Activated CD4-positive, alpha-beta T cell treated with anti-CD3 and anti-CD28 coated beads, Interleukin-2, amount 50 U/mL, for 4 hours (primary cell): ENCODE results near the gene IL17RC.

Experiments used
- DNase-seq, 2 experiments: peaks; one replicate each; pipeline ENCODE4 v3.0.0-alpha.2; 2020

The IL17RC gene

DNA sequence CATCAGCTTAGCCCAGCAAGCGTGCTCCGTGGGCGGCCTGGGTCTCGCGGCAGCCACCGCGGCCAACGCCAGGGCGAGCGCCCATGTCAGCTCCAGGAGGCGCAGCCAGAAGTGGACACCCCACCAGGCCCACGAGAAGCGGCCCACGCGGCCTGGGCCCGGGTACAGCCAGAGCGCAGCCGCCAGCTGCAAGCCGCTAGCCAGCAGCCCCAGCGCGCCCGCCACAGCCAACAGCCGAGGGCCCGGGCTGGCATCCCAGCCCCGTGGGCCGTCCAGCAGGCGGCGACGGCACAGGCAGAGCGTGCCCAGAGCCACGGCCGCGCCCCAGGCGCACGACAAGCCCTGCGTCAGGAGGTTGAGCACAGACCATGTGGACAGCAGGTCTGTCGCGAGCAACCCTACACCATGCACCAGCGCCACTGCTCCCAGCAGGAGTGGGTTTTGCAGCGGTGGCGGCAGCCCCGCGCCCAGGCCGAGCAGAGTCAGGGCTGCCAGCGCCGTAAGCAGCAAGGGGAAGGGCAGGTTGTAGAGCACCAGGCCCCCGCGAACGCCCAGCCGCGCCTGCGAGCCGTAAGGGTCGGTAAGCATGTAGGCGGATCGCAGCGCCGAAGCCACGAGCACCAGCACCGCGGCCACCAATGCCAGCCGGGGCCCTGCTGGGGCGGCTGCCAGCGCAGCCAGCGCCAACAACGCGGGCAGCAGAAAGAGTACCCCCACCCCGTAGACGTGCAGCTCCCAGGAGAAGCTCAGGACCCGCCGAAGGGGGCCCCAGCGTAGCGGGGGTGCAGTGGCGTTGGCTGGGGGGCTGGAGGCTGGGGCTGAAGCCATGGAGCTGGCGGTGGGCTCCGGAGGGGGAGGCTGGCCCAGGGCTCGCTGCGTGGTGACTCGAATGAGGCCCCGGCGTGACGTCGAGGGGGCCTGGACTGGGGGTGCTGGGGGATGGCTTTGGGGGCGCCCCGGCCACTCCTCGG, 30.4 kb downstream of the IL17RC start:
- DNase-seq, result no peak

DNA sequence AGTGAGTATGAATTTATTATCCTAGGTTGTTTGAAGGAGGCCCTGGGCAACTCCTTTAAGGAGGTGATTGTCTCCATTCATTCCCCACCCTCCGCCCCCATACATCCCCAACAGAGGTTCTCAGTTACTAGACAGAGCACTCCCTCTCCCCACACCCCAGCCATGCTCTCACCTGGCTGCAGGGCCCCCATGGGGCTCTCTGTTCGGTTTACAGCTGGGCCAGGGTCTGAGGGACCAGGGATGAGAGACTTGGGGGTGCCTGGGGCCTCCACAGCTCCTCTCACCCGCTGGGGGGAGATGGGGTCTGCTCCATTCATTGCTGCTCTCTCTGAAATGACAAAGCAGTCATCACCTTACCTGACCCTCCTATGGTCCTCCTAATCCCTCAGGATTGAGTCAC, 31.7 kb downstream of the IL17RC start:
- DNase-seq, result no peak

DNA sequence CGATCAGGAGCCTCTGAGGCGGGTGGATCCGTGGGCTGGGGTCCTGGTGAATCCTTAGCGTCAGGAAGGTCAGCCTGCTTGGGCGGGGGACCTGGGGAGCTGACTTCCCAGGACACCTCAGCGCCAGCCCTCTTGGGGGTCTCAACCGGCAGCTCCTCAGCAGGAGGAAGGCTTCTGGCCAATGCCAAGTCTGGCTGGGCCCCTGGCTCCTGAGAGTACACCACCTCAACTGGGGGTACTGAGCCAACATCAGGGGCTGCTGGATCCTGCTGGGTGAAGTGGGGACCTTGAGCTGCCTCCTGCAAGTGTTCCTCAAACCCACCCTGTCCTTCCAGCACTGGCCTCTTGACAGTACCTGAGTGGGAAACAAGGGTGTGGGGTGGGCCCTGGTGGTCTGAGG, 32.2 kb downstream of the IL17RC start:
- DNase-seq, result no peak

DNA sequence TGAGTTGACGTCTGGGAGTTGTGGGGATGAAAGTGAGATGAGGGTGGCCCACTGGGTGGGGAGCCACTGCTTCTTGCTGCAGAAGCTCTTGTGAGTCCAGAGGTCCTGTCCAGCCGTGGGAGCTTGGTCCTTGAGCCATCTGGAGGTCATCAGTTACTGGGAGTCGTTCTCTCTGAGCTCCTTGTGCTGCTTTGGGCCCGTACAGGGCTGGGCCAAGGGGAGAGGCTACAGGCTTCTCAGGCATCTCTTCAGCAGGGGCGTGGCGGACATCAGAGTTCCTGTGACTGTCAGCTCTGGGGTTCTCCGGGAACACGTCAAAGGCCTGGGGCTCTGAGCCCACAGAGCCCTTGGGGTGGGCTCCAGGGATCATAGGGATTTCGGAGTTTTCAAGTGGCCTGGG, 32.7 kb downstream of the IL17RC start:
- no peak for DNase-seq

DNA sequence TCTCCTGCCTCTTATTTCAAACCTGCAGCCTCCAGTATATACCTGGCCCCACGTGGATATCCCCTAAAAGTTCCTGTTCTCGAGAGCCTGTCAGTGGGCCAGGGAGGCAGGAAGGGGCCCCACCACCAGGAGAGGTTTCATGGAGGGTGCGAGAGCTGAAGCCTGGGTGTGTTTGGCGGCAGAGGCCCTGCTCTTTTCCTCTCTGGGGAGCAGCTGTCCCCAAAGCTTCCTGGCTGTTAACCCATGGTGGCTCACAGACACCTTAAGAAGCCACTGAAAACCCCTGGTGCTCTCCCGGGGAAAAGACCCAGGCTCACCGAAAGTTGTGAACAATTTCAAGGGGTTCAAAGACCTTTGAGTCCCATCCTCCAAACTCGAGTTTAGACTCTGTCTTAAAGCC, 34.2 kb downstream of the IL17RC start:
- DNase-seq, result no peak

DNA sequence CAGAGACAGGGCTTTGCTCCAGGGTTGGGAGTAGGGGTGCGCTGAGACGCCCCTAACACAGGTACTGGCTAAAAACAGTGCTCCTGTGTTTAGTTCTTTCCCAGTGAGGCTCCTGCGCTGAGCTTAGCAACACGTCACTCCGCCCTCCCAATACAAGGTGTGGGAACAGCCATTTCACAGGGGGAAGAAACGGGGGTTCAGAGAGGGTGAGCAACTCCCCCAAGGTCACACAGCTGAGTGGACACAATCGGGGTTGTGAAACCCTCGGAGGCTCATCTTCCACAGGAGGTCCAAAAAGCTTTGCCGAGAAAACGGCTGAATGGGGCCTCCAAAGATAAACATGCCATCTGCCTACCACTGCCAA, 34.7 kb downstream of the IL17RC start:
- no peak for DNase-seq

DNA sequence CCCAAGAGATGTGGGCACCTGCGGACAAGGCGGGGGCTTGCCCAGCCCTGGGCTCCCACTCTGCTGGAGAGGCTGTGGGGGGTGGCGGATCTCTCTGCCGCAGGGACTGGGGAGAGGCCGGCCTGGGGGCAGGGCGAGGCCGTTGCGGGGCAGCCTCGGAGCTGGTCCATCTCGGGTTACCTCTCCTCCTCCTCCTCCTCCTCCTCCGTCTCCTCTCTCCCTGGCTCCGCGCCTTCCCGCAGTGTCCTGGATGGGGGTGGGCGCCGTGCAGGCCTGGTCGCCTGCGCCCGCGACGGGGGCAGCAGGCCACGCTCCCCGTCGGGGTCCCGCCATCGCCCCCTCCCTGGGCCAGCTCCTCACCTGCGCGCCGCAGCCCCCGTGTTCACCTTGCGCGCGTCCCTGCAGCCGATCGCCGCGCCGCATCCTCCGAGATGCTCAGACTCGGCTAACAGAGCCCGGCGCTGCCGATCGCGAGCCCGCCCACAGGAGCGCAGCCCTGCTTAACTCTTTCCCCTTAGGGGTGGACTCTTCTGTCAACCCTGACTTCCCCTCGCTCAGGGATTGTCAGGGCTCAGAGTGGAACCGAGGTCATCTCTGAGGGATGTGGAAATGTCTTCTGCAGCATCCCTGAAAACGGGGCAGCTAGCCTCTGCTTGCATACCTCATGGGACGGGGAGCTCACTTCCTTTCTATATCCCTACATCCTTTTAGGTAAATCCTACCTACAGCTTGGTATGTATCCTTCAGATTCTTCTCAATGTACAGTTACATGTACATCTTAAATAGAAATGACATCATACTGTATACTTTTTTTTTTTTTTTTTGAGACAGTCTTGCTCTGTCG, 35.3 kb downstream of the IL17RC start, which contains the start of gene PRRT3:
Gene PRRT3 (minus strand): TSS at position 447 of the 844 bp plus-strand sequence. CDS start 2,293 bp downstream, outside the sequence.
- peak; percentile 52 to 56 for DNase-seq

DNA sequence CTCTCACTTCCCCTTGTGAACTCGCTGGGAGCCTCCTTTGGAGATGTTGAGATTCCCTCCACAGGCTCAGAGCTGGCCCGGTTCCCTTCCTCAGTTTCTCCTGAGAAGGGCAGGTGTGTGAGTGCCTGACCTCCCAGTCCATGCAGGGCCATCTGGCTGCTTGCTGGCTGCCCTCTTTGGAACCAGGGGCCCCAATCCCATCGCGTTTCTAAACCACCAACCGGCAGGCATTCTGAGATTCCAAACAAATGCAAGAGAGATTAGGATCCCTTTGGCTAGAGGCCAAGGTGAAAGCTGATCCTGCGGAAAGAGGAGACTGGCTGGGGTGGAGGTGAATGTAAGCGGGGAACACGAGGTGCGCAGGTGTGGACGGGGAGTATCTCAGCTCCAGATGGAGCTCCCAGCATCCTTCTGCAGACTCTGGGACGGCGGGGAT, 38.2 kb downstream of the IL17RC start:
- no peak for DNase-seq

DNA sequence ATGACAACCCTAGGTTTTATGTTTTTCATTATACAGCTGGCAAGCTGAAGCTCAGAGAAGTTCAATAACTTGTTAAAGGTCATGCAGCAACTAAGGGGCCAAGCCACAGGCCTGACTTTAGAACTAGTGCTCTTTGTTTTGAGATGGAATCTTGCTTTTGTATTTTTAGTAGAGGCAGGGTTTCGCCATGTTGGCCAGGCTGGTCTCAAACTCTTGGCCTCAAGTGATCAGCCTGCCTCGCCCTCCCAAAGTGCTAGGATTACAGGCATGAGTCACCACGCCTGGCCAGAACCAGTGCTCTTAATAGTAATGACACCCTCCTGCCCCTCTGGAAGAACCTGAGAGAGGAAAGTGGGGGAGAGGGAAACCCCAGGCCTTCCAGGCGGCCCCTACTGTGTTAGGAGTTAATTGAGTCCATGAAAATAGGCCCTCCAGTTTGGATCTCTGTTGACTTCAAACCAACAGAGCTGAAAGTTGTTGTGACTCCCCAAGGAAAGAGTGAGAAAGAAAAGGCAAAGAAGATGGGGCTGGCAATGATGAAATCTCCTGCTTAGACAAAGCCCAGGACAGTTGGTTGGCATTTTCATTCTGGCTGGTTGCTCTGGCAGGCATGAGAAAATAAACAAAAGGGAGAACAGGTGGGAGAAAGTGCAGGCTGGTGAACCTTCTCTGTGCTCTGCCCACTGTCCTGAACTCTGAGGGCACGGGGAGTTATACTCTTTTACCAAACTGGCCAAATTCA, 38.9 kb downstream of the IL17RC start:
- DNase-seq, result no peak

DNA sequence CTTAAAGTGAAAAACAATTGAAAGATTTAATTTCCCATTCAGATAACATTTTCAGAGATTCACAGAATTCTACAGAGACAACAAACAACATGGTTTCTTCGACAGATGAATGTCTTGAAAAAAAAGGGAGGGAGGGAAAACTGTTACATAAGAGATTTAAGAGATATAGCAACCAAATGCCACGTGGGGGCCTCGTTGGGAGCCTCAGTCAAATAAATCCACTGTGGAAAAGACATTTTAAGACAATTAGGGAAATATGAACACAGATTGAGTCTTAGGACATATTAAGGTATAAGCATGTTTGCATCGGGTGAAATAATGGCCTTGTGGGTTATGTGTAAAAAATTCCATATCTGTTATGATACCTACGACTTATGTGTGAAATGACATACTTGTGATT, 40.3 kb downstream of the IL17RC start:
- no peak for DNase-seq

DNA sequence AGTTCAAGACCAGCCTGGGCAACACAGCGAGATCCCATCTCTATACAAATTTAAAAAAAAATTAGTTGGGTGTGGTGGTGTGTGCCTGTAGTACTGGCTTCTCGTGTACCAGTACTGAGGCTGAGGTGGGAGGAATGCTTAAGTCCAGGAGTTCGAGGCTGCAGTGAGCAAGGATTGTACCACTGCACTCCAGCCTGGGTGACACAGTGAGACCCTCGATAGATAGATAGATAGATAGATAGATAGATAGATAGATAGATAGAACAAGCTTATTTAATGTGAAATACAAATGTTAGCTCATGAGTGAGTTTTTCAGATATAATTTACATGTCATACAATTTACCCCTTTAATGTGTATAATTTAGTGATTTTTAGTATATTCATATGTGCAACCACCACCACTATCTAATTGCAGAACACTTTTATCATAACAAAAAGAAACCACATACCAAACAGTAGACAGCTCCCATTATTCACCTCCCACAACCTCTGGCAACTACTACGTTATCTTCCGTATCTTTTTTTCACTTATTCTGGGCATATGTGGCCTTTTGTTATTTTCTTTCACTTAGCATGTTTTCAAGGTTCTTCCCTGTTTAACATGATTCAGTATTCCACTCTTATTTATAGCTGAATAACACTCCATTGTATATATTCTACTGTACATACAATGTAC, 48.4 kb downstream of the IL17RC start:
- no peak for DNase-seq

DNA sequence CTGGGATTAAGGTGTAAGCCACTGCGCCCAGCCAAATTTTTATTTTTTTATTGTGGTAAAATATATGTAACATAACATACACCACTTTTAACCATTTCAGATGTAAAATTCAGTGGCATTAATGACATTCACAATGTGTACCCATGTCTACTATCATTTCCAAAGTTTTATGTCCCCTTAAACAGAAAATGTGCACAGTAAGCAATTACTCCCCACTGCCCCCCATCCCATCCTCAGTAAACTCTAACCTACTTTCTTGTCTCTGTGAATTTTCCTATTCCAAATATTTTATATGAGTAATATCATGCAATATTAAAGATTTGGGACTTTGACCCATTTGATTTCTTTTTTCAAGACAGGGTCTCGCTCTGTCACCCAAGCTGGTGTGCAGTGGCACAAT, 49.9 kb downstream of the IL17RC start:
- no peak for DNase-seq

DNA sequence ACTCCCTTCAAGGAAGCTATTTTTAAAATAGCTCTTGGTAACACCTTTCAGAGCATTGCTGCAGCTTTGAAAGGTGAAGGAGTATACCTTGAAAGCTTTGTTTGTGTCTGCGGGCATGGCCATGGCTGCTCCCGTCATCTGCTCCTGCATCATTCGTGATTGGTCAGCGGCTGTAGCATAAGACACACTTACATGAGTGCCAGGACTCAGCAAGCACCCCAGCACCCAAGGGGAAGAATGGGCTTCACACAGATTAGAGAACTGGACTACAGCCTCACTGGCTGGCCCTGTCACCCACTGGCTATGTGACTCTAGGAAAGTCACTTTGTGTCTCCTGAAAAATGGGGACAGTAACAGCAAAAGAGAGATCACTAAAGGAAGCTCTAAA, 52.7 kb downstream of the IL17RC start:
- DNase-seq, result no peak

DNA sequence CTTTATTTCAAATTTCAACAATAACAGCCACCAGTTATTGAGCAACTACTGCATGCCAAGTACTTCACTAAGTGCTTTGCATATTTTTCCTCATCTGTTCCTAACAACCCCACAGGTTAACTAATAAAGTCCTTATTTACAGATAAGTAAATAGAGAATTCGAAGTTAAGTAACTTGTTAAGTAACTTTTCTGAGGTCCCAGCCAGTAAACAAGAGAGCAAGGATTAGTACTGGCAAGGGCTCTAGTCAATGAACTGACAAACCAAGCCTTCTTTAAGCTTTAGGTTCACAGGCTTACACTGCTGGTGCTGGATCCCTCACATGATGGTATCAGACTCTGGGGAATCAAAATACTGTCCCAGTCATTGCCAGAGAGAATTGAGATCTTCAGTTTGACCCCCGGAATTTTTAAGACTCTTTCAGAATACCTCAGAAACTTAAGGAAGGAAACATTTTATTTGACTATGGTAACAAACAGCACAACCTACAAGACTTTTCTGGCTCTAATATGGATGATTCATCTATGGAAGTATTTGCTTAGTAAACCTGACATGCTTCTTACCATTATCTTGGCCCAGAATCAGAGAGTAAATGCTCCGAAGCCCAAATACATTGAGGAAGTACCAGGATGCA, 53.2 kb downstream of the IL17RC start:
- DNase-seq, result no peak

DNA sequence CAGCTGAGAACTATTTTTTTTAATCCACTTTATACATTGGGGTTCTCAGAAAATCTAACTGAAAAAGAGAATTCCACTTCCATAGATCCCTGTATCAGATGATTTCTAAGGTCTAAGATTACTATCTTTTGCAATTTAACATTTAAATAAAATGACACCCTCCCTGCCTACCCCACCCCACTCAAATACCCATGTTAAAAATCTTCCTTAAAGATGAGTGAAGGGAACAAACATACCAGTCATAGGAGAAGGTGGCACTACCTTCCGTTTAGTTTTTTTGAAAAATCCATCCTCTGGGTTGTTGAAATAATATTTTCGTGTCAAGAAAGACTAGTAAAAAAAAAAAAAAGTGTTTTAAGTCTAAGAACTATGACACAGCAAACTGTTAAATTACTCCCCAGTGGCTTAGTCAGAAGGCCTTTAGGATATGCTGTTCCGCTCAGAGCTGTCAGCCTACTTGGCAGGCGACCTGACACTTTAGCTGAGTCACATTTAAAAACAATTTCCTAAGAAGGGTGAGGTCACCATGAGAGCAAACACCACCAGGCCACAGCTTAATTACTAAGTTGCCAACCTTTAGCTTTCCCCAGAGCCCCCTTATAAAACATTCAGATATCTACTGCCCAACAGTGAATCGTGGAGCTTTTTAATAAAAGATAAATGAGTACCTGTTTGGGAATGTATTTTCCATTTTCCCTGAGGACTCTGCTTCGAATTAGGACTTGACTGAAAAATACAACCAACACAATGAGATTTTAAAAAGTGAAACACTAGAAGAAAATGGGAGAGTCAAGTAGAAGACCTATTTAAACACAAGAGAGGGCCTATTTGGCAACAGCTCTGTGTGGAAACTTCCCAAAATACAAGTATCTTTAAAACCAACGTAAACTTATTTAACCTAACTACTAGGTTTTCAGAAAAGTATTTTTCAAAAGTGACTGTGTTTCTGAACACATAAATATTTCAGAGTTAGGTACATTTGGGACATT, 60.1 kb downstream of the IL17RC start:
- DNase-seq, result no peak

DNA sequence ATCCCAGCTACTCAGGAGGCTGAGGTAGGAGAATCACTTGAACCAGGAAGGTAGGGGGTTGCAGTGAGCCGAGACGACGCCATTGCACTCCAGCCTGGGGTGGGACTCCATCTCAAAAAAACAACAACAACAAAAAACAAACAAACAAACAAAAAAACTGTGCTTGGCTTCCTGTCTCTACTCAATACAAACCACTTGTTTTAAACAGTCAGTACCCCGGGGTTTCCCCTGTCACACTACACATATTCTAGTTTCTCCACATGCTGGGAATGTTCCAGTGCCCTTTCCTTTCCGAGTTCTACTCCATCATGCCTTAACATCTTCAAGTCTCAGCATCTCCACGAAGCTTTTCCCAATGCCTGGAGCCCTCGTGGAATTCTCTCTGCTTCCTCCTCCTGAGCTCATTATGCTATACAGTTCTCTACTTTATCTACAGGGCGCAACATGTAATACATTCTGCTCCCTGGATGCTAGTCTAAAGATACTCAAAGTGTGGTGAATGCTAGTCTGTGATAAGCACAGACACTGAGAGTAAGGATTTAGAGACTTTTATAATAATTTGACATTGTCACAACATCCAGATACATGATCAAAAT, 61.9 kb downstream of the IL17RC start:
- DNase-seq, result no peak

DNA sequence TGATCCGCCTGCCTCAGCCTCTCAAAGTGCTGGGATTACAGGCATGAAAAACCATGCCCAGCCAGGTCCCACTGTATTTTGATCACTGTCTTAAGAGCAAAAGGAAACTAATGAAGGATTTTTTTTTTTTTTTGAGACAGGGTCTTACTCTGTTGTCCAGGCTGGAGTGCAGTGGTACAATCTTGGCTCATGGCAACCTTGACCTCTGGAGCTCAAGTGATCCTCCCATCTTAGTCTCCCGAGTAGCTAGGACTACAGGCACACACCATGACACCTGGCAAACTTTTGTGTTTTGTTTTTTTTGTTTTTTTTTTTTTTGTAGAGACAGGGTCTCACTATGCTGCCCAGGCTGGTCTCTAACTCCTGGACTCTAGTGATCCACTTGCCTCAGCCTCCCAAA, 63.4 kb downstream of the IL17RC start:
- DNase-seq, result no peak
